GM12892 (cell line): ENCODE data around the gene PIP5K1A.
"Not testable (repeated sequence)": the region's sequence is repeated elsewhere in the genome, so short reads cannot be mapped to it uniquely, and the experiment has no call there.

Source experiments
- DNase-seq: peaks from one replicate; pipeline ENCODE4 v3.0.0; 2011; ENCODE audit not compliant: insufficient read length
- FAIRE-seq: peaks from 2 replicates; lab custom pipeline; 2011; peaks lifted over from hg19 to GRCh38; lab: Jason Lieb, UNC
- POLR2A ChIP-seq: IDR thresholded peaks from 2 replicates; pipeline ENCODE4 v1.6.1; 2011; ENCODE audit warnings: low read depth, low read length, control low read depth
- POLR2AphosphoS5 ChIP-seq: IDR thresholded peaks from 2 replicates; pipeline ENCODE4 v1.6.1; 2011; ENCODE audit warnings: low read depth, low read length, control low read depth
- TAF1 ChIP-seq: IDR thresholded peaks from 2 replicates; pipeline ENCODE4 v1.6.1; 2011; ENCODE audit warnings: low read depth, mild to moderate bottlenecking, control low read depth, low read length, borderline replicate concordance

PIP5K1A gene

GRCh38 chr1:151267760-151268159, 69.4 kb downstream of the PIP5K1A start:
- DNase-seq: no peak
- TF ChIP-seq TAF1: no peak
- no peak for TF ChIP-seq POLR2A
- no peak for TF ChIP-seq POLR2AphosphoS5
- no peak for FAIRE-seq

GRCh38 chr1:151273924-151274466, 75.6 kb downstream of the PIP5K1A start:
- FAIRE-seq (no peak), DNase-seq (no peak)
- TF ChIP-seq POLR2A: no peak
- TF ChIP-seq POLR2AphosphoS5: no peak
- no peak for TF ChIP-seq TAF1

- DNase-seq, FAIRE-seq: not testable (repeated sequence)
These were observed 77.0 kb downstream of the PIP5K1A start for GRCh38 chr1:151275341-151275740.

- DNase-seq (no peak), FAIRE-seq (peak; percentile 56)
- no peak for TF ChIP-seq TAF1
- TF ChIP-seq POLR2AphosphoS5: no peak
- TF ChIP-seq POLR2A: no peak
These were observed 78.9 kb downstream of the PIP5K1A start for GRCh38 chr1:151277249-151277648.

- peak; percentile 86 for DNase-seq
- TF ChIP-seq POLR2A: peak; percentile 85
- TF ChIP-seq TAF1: no peak
- peak; percentile 76 for TF ChIP-seq POLR2AphosphoS5
- FAIRE-seq: no peak
These were observed 83.0 kb downstream of the PIP5K1A start for GRCh38 chr1:151281225-151281968.

- FAIRE-seq (peak; percentile 98), DNase-seq (peak; percentile 98)
- TF ChIP-seq POLR2AphosphoS5 (no peak), POLR2A (peak; percentile 84), TAF1 (peak; percentile 60)
These were observed 83.9 kb downstream of the PIP5K1A start, which contains the start of gene ZNF687 for GRCh38 chr1:151281969-151282882. TSS of gene ZNF687 (plus strand) at chr1:151282299. CDS start at chr1:151286292, 3,993 bp downstream.

GRCh38 chr1:151282883-151283725, 84.8 kb downstream of the PIP5K1A start:
- DNase-seq: no peak
- no peak for TF ChIP-seq POLR2AphosphoS5
- TF ChIP-seq POLR2A: peak; percentile 38; the same call in 1 of the 2 replicates
- FAIRE-seq: peak; percentile 57

GRCh38 chr1:151284013-151284577, 85.7 kb downstream of the PIP5K1A start:
- FAIRE-seq (no peak), DNase-seq (no peak)
- TF ChIP-seq POLR2AphosphoS5 (no peak), POLR2A (no peak), TAF1 (no peak)

- TF ChIP-seq POLR2A: no peak
- TF ChIP-seq POLR2AphosphoS5: no peak; the same call in 1 of the 2 replicates
- TF ChIP-seq TAF1: no peak
These were observed 88.4 kb downstream of the PIP5K1A start for GRCh38 chr1:151286619-151287340.

GRCh38 chr1:151287341-151287699, 89.0 kb downstream of the PIP5K1A start:
- TF ChIP-seq POLR2AphosphoS5: no peak
- no peak for TF ChIP-seq POLR2A
- no peak for TF ChIP-seq TAF1
- FAIRE-seq: no peak
- no peak for DNase-seq

More at GRCh38 chr1:151286619-151287340, 88.4 kb downstream of the PIP5K1A start:
- FAIRE-seq (no peak), DNase-seq (no peak)
